Measurements from ENCODE around the gene EDARADD. TPM values are rescaled to one million over a fixed set of nuclear protein-coding genes. Genes with fewer than 3 reads are reported as not detected.

The EDARADD gene
- total and polyA plus RNA-seq, 4 donors, result 0.13 to 0.67 (median 0.26) TPM

DNA sequence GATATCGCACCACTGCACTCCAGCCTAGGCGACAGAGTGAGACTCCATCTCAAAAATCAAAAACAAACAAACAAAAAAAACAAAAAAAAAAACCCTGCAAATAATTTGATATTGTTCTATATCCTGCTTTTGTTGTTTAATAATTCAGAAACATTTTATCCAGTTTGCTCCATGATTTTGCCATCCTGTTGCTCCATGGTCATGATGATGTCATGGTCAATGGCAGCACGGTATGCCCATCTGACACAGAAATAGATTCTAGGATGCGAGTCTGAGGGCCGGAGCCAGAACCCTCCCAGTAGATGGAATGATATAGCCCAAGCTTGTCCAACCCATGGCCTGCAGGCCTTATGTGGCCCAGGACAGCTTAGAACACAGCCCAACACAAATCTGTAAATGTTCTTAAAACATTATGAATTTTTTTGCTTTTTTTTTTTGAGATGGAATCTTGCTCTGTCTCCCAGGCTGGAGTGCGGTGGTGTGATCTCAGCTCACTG is 39.8 kb downstream of the EDARADD start (continued):
- TF ChIP-seq, protein P1, sequence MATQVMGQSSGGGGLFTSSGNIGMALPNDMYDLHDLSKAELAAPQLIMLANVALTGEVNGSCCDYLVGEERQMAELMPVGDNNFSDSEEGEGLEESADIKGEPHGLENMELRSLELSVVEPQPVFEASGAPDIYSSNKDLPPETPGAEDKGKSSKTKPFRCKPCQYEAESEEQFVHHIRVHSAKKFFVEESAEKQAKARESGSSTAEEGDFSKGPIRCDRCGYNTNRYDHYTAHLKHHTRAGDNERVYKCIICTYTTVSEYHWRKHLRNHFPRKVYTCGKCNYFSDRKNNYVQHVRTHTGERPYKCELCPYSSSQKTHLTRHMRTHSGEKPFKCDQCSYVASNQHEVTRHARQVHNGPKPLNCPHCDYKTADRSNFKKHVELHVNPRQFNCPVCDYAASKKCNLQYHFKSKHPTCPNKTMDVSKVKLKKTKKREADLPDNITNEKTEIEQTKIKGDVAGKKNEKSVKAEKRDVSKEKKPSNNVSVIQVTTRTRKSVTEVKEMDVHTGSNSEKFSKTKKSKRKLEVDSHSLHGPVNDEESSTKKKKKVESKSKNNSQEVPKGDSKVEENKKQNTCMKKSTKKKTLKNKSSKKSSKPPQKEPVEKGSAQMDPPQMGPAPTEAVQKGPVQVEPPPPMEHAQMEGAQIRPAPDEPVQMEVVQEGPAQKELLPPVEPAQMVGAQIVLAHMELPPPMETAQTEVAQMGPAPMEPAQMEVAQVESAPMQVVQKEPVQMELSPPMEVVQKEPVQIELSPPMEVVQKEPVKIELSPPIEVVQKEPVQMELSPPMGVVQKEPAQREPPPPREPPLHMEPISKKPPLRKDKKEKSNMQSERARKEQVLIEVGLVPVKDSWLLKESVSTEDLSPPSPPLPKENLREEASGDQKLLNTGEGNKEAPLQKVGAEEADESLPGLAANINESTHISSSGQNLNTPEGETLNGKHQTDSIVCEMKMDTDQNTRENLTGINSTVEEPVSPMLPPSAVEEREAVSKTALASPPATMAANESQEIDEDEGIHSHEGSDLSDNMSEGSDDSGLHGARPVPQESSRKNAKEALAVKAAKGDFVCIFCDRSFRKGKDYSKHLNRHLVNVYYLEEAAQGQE (IDR thresholded peaks at IDR 0.05), result no peak

DNA sequence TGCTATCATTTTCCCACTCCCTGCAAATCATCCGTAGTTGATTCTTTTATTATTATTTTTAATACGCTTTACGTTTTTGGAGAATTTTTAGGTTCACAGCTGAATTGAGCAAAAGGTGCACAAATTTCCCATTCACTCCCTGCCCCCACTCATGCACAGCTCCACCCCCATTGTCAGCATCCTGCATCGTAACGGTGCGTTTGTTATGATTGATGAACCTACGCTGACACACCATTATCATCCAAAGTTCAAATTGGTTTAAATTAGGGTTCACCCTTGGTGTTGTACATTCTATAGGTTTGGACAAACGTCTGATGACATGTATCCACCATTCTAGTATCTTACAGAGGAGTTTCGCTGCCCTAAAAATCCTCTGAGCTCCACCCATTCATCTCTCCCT is 44.5 kb downstream of the EDARADD start:
- 91% methylated on average over 9 of the region's 9 CpGs for WGBS
- Histone ChIP-seq H3K4me1 (ENCODE audit: control insufficient read depth in 4 of 4, insufficient read depth in 4 of 4, low read length in 3 of 4) (no peaks in the 10 kb centered on the region), H3K27ac (ENCODE audit: low read depth in 1 of 2, low read length in 2 of 2) (no peak overlapping the region), H3K4me3 (ENCODE audit: low read depth in 1 of 3, low read length in 3 of 3) (no peak overlapping the region), H3K36me3 (ENCODE audit: control insufficient read depth in 4 of 4, insufficient read depth in 3 of 4, low read depth in 1 of 4, low read length in 3 of 4) (no peaks in the 10 kb centered on the region), H3K9ac (ENCODE audit: low read depth in 1 of 2, low read length in 2 of 2) (no peak overlapping the region), H3K9me3 (ENCODE audit: control insufficient read depth in 4 of 4, low read length in 3 of 4) (no peaks in the 10 kb centered on the region), H3K27me3 (ENCODE audit: control insufficient read depth in 4 of 4, insufficient read depth in 4 of 4, low read length in 3 of 4) (no peaks in the 10 kb centered on the region)
- TF ChIP-seq, protein P2, sequence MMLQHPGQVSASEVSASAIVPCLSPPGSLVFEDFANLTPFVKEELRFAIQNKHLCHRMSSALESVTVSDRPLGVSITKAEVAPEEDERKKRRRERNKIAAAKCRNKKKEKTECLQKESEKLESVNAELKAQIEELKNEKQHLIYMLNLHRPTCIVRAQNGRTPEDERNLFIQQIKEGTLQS (IDR thresholded peaks at IDR 0.05), result no peak
- TF ChIP-seq, protein P1 (IDR thresholded peaks at IDR 0.05), result no peak
- TF ChIP-seq FOXA1 (IDR thresholded peaks at IDR 0.05) (no peak), TAF1 (conservative IDR thresholded peaks at IDR 0.05) (no peak)
- DNase-seq (ENCODE audit: low spot score), result no peak

DNA sequence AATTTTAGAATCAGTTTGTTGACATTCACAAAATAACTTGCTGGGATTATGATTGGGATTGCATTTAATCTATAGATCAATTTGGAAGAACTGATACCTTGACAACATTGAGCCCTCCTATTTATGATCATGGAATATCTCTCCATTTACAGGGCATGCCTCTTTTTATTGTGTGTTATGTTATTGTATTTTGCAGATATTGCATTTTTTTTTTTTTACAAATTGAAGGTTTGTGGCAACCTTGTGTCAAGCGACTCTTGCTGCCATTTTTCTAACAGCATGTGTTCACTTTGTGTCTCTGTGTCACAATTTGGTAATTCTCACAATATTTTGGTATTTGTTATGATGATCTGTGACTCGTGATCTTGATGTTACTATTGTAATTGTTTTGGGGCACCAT is 46.3 kb downstream of the EDARADD start:
- peaks cover 0 to 5% (median 0%) of the 10 kb centered on the region in 4 donors for H3K9me3 ChIP-seq (ENCODE audit: control insufficient read depth in 4 of 4, low read length in 3 of 4)
- 80% methylated on average over 2 of the region's 2 CpGs for WGBS
- no peaks in the 10 kb centered on the region for H3K36me3 ChIP-seq (ENCODE audit: control insufficient read depth in 4 of 4, insufficient read depth in 3 of 4, low read depth in 1 of 4, low read length in 3 of 4)
- no peaks in the 10 kb centered on the region for H3K27me3 ChIP-seq (ENCODE audit: control insufficient read depth in 4 of 4, insufficient read depth in 4 of 4, low read length in 3 of 4)
- no peaks in the 10 kb centered on the region for H3K4me1 ChIP-seq (ENCODE audit: control insufficient read depth in 4 of 4, insufficient read depth in 4 of 4, low read length in 3 of 4)
- no peak overlapping the region for H3K4me3 ChIP-seq (ENCODE audit: low read depth in 1 of 3, low read length in 3 of 3)
- no peak overlapping the region for H3K27ac ChIP-seq (ENCODE audit: low read depth in 1 of 2, low read length in 2 of 2)
- H3K9ac ChIP-seq (ENCODE audit: low read depth in 1 of 2, low read length in 2 of 2), result no peak overlapping the region
- DNase-seq (ENCODE audit: low spot score), result no peak
- TF ChIP-seq, protein P3, sequence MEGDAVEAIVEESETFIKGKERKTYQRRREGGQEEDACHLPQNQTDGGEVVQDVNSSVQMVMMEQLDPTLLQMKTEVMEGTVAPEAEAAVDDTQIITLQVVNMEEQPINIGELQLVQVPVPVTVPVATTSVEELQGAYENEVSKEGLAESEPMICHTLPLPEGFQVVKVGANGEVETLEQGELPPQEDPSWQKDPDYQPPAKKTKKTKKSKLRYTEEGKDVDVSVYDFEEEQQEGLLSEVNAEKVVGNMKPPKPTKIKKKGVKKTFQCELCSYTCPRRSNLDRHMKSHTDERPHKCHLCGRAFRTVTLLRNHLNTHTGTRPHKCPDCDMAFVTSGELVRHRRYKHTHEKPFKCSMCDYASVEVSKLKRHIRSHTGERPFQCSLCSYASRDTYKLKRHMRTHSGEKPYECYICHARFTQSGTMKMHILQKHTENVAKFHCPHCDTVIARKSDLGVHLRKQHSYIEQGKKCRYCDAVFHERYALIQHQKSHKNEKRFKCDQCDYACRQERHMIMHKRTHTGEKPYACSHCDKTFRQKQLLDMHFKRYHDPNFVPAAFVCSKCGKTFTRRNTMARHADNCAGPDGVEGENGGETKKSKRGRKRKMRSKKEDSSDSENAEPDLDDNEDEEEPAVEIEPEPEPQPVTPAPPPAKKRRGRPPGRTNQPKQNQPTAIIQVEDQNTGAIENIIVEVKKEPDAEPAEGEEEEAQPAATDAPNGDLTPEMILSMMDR (IDR thresholded peaks at IDR 0.05; ENCODE audit: low read depth, low read length, missing input control), result no peak
- TF ChIP-seq HNF4G (IDR thresholded peaks at IDR 0.05) (no peak), HNF4A (conservative IDR thresholded peaks at IDR 0.05) (no peak), SP1 (IDR thresholded peaks at IDR 0.05) (no peak)

Measured in liver (tissue), 9 donors.